ENCODE measurements around the gene KCNMB1. TPM values are rescaled to one million over a fixed set of nuclear protein-coding genes. Genes with fewer than 3 reads are reported as not detected.
"Not testable (repeated sequence)": the region's sequence is repeated elsewhere in the genome, so short reads cannot be mapped to it uniquely, and the experiment has no call there.

KCNMB1 gene
- total and polyA plus RNA-seq, 2 donors (not counting 1 experiment from before 2014, with no cell fraction given) = not detected

- H3K4me1 ChIP-seq (ENCODE audit: control insufficient read depth, extremely low read depth, insufficient read depth, low read length) = no peaks in the 10 kb centered on the region
- H3K4me2 ChIP-seq (ENCODE audit: extremely low read depth, insufficient read depth, low read length) = no peak overlapping the region
- no peaks in the 10 kb centered on the region for H3K36me3 ChIP-seq (ENCODE audit: control insufficient read depth, insufficient read depth, low read length)
- H3K9me3 ChIP-seq (ENCODE audit: control insufficient read depth, insufficient read depth, low read depth, low read length) = no peaks in the 10 kb centered on the region
- no peaks in the 10 kb centered on the region for H4K20me1 ChIP-seq (ENCODE audit: control insufficient read depth, extremely low read depth, insufficient read depth, low read length)
- H3K27ac ChIP-seq (ENCODE audit: insufficient read depth, low read length) = no peak overlapping the region
- no peaks in the 10 kb centered on the region for H3K79me2 ChIP-seq (ENCODE audit: control insufficient read depth, insufficient read depth, low read length)
- no peak for DNase-seq (ENCODE audit: low read depth in 2 of 2)
- H3K27me3 ChIP-seq (ENCODE audit: control insufficient read depth, insufficient read depth, low read length) = no peaks in the 10 kb centered on the region
- TF ChIP-seq EZH2 (IDR thresholded peaks at IDR 0.05; ENCODE audit: low read length, missing control alignments) (no peak), CTCF (conservative IDR thresholded peaks at IDR 0.05 in 1 of 2, IDR thresholded peaks at IDR 0.05 in 1 of 2; ENCODE audit: low read depth in 1 of 2, low read length in 2 of 2) (no peak)
- H2AFZ ChIP-seq (ENCODE audit: low read length) = no peak overlapping the region
- H3K4me3 ChIP-seq (replicated peaks in 1 of 4; ENCODE audit: control extremely low read depth in 1 of 4, insufficient read depth in 1 of 4, low read depth in 3 of 4, low read length in 4 of 4) = no peak overlapping the region
- no peak overlapping the region for H3K9ac ChIP-seq (ENCODE audit: insufficient read depth, low read length)
Observed at GRCh38 chr5:170378740-170379139, 10.4 kb downstream of the KCNMB1 start.

DNA sequence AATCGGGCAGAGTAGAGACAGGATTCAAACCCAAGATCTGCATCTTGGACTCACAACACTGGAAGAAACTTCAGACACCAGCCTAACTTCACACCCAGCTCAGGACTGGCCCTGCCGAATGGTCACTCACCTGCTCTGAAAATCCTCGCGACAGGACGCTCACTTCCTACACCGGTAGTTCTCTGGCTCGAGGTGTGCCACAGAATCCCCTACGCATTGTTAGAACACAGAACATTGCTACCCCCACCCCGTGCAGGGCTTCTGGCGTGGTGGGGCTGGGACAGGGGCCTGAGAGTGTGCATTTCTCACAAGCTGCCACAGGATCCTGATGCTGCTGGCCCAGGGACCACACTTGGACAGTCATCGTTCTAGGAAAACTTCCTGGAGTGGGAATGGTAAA lies 12.1 kb downstream of the KCNMB1 start:
- TF ChIP-seq EZH2 (IDR thresholded peaks at IDR 0.05; ENCODE audit: low read length, missing control alignments) (no peak), CTCF (conservative IDR thresholded peaks at IDR 0.05 in 1 of 2, IDR thresholded peaks at IDR 0.05 in 1 of 2; ENCODE audit: low read depth in 1 of 2, low read length in 2 of 2) (no peak)
- no peak overlapping the region for H3K4me2 ChIP-seq (ENCODE audit: extremely low read depth, insufficient read depth, low read length)
- DNase-seq (ENCODE audit: low read depth in 2 of 2) = no peak
- no peaks in the 10 kb centered on the region for H4K20me1 ChIP-seq (ENCODE audit: control insufficient read depth, extremely low read depth, insufficient read depth, low read length)
- no peak overlapping the region for H3K9ac ChIP-seq (ENCODE audit: insufficient read depth, low read length)
- no peaks in the 10 kb centered on the region for H3K27me3 ChIP-seq (ENCODE audit: control insufficient read depth, insufficient read depth, low read length)
- H3K27ac ChIP-seq (ENCODE audit: insufficient read depth, low read length) = no peak overlapping the region
- H3K79me2 ChIP-seq (ENCODE audit: control insufficient read depth, insufficient read depth, low read length) = no peaks in the 10 kb centered on the region
- no peaks in the 10 kb centered on the region for H3K4me1 ChIP-seq (ENCODE audit: control insufficient read depth, extremely low read depth, insufficient read depth, low read length)
- no peak overlapping the region for H3K4me3 ChIP-seq (replicated peaks in 1 of 4; ENCODE audit: control extremely low read depth in 1 of 4, insufficient read depth in 1 of 4, low read depth in 3 of 4, low read length in 4 of 4)
- H3K36me3 ChIP-seq (ENCODE audit: control insufficient read depth, insufficient read depth, low read length) = no peaks in the 10 kb centered on the region
- no peaks in the 10 kb centered on the region for H3K9me3 ChIP-seq (ENCODE audit: control insufficient read depth, insufficient read depth, low read depth, low read length)
- no peak overlapping the region for H2AFZ ChIP-seq (ENCODE audit: low read length)

GRCh38 chr5:170376526-170376925 lies 12.6 kb downstream of the KCNMB1 start:
- not testable (repeated sequence) for H4K20me1 ChIP-seq (ENCODE audit: control insufficient read depth, extremely low read depth, insufficient read depth, low read length); H3K27ac ChIP-seq (ENCODE audit: insufficient read depth, low read length); H3K4me2 ChIP-seq (ENCODE audit: extremely low read depth, insufficient read depth, low read length); H3K4me1 ChIP-seq (ENCODE audit: control insufficient read depth, extremely low read depth, insufficient read depth, low read length); H2AFZ ChIP-seq (ENCODE audit: low read length); H3K79me2 ChIP-seq (ENCODE audit: control insufficient read depth, insufficient read depth, low read length); DNase-seq (ENCODE audit: low read depth in 2 of 2); H3K9ac ChIP-seq (ENCODE audit: insufficient read depth, low read length); H3K36me3 ChIP-seq (ENCODE audit: control insufficient read depth, insufficient read depth, low read length); H3K4me3 ChIP-seq (replicated peaks in 1 of 4; ENCODE audit: control extremely low read depth in 1 of 4, insufficient read depth in 1 of 4, low read depth in 3 of 4, low read length in 4 of 4); H3K9me3 ChIP-seq (ENCODE audit: control insufficient read depth, insufficient read depth, low read depth, low read length); H3K27me3 ChIP-seq (ENCODE audit: control insufficient read depth, insufficient read depth, low read length)
